LoVo (cell line): ENCODE results near the gene PNMA8B.
A peak's percentile ranks its signal among the peaks of the same experiment; 100 is the strongest.
"Not testable (repeated sequence)": the region's sequence is repeated elsewhere in the genome, so short reads cannot be mapped to it uniquely, and the experiment has no call there.

Source experiments
- DNase-seq: peaks from one replicate; pipeline ENCODE4 v3.0.0-alpha.2; 2016; ENCODE audit warnings: low spot score

PNMA8B gene

GRCh38 chr19:46495786-46496099 is at the start of gene PNMA8B:
PNMA8B (minus strand) TSS chr19:46495867; CDS start chr19:46495465, 402 bp downstream.
- no peak for DNase-seq

DNA sequence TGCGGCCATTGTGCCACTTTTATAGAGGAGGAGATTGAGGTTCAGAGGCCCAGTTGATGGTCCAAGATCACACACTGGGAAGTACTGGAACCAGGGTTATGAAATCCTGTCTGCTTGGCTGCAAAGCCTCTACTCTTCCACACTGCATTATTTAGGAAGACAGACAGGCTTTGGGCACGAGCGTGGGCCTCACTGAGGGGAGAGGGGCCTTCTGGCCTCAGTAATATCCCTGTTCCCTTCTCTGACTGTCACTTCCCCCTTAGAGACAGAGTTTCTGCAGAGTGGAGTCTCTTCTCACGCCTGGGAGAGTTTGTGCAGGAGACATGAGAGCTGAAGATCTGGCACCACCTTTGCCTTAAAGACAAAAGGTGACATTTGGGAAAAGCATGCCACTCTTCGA is 49.0 kb upstream of the PNMA8B start:
- DNase-seq = no peak

GRCh38 chr19:46542428-46543230 is 47.0 kb upstream of the PNMA8B start:
- peak; percentile 85 for DNase-seq

- peak; percentile 34 for DNase-seq
Measured at GRCh38 chr19:46537136-46538097, 41.8 kb upstream of the PNMA8B start.

GRCh38 chr19:46536391-46536790 is 40.7 kb upstream of the PNMA8B start:
- no peak for DNase-seq

- no peak for DNase-seq
Measured at GRCh38 chr19:46533621-46534081, 38.0 kb upstream of the PNMA8B start.

GRCh38 chr19:46533078-46533620 is 37.5 kb upstream of the PNMA8B start:
- no peak for DNase-seq

DNA sequence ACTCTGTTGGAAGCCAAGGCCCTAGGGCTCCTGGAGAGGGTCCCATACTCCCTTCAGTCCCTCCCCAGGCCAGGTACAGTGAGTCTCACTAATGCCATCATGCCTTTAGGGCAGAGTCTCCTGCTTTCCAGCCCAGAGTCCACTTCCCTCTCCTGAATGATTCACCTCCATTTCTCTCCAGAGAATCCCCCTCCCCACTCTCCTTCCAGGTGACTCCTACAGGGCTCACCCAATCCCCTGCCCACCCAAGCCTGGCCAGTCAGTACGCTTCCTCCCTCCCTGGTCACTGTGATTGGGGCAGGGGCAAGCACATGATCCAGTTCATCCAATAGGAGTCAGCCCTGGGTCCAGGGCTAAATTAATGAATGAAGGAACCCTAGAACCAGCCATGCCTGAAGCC is 35.0 kb upstream of the PNMA8B start:
- DNase-seq = no peak

DNA sequence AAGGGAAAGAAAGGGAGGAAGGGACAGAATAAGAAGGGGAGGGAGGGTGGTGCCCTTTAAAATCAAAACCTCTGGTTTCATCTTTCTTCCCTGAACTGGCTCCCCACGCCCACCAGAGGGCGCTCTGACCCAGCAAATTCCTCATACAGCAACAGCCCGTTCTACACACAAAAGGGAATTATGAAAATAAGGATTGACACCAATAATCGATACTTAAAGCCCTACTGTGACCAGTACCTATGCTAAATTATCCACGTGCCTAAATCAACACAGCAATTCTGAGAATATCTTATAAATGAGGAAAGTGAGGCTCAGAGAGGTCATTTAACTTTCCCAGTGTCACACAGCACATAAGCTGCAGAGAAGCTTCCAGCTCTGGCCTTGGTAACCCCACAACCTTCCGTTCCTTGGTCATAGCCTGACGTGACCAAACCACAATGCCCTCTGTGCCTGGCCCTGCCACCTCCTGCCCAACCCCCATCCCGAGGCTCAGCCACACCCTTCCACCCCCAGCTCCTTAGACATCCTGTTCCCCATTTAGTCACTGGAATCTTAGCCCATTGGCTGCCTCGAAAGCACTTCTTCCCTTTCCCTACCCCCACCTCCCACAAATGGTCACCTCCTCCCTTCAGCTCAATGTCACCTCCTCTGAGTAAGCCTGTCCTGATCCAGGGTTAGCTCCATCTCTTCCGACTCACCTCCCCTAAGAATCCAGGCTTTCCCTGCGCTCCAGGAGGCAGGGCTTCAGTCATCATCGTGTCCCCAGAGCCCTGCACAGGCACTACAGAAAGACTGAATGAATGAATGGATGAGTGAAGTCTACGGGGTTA is 34.2 kb upstream of the PNMA8B start:
- peak; percentile 58 for DNase-seq

- DNase-seq = no peak
Measured at GRCh38 chr19:46528601-46529590, 33.2 kb upstream of the PNMA8B start.

DNA sequence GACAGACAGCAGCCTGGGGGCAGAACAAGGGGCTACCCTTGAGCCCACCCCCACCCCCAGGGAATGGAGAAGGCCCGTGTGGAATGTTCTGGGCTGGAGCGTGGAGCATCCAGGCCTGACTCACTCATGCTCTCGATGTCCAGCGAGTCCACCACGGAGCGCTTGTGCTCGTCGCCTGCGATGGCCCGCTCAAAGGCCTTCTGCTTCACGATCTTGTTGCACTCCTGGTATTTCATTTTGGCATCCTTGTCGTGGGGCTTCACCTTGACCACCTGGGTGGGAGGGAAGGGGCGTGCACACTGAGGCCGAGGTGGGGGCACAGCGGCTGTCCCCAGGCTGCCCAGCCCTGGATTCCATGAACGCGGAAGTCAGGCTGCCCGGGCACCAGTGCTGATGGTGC is 31.1 kb upstream of the PNMA8B start:
- DNase-seq = not testable (repeated sequence)

GRCh38 chr19:46524308-46524707 is 28.6 kb upstream of the PNMA8B start:
- no peak for DNase-seq

- not testable (repeated sequence) for DNase-seq
Measured at GRCh38 chr19:46522988-46523387, 27.3 kb upstream of the PNMA8B start.

DNA sequence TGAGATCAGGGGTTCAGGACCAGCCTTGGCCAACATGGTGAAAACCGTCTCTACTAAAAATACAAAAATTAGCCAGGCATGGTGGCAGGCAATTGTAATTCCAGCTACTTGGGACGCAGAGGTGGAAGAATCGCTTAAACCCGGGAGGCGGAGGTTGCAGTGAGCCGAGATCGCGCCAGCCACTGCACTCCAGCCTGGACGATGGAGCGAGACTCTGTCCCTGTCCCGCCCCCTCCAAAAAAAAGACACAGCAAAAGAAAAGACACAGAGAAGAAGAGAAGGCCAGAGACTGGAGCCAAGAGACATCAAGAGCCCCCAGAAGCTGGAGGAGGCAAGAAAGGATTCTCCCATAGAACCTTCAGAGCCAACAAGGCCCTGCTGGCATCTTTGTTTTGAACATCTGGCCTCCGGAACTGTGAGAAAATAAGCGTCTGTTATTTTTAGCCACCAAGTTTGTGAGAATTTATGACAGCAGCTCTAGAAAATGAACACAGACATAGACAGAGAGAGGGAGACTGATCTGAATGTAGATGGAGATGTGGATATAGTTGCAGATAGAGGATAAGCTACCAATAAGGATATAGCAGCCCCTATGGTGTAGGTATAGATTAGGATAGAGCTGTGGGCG is 25.7 kb upstream of the PNMA8B start:
- DNase-seq = no peak

- DNase-seq = no peak
Measured at GRCh38 chr19:46520616-46521015, 24.9 kb upstream of the PNMA8B start.

- no peak for DNase-seq
Measured at GRCh38 chr19:46517471-46517870, 21.8 kb upstream of the PNMA8B start.

DNA sequence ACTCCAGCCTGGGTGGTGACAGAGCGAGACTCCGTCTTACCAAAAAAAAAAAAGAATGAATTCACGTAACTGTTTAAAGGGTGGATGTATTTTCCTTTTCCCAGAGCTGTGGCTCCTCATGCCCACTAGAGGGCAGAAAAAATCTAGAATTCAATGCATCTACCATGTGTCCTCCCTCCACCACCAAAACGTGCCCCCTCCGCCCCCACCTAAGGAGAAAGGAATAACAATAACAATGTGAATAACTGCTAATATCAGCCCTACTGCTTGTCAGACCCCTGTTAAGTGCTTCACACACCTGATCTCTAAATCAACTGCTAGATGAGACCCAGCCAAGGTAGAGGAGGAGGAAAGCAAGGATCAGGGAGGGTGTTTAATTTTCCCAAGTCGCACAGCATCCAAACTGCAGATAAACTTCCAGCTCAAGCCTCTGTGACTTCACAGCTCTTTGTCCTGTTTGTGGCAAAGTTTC is 20.2 kb upstream of the PNMA8B start:
- peak; percentile 32 for DNase-seq

DNA sequence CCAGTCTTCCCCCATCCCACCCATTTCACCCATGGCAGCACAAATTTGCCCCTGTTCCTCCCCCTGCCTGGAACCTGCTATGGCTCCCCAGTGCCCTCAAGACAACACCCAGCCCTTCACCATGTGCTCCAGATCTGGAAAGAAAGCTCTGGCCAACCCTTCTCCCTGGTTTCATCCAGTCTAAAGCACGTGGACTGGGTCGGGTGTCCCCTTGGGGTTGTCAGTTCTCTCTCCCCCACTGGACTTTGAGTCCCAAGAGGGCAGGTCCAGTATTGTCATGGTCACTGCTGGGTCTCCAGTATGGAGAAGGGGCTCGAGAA is 19.6 kb upstream of the PNMA8B start:
- DNase-seq = no peak

DNA sequence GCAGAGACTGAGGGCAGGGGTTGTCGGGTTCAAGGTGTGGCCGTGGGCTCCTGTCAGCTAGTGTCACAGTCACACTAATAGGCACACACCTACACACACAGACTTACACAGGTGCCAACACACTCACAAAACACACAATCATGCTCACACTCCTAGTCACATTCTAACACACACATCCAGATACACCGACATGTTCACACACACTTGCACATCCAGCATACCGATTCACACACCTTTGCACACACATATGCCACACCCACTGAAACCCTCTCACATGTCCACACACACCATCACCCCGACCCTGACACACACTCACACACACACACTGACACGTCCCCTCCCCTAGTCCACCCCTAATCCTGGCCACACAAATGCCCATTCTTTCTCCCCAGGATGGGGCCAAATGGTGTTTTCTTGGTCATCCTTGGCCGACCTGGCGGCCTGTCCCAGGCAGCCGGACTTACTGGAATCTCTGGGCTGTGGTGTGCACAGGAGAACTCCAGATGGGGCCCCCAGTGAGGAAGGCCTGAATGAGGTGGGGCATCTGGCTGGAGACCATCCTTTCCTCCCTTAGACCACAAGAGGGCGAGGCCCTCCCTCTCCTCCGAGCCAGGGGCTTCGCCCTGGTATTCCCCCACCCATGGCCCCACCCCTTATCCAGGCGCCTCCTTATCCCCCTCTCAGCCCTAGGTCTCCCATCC is 19.1 kb upstream of the PNMA8B start:
- no peak for DNase-seq
